ENCODE data around the gene CMYA5. TPM values are rescaled to one million over a fixed set of nuclear protein-coding genes. Genes with fewer than 3 reads are reported as not detected.
A peak's percentile ranks its signal among the peaks of the same experiment; 100 is the strongest.

CMYA5 gene
- total RNA-seq, 1 donor from 2014 or later = 2.7 TPM

- Histone ChIP-seq H3K4me1 (peaks cover 8% of the 10 kb centered on the region), H3K36me3 (no peaks in the 10 kb centered on the region), H3K27ac (no peak overlapping the region), H3K9me3 (no peaks in the 10 kb centered on the region), H3K27me3 (no peaks in the 10 kb centered on the region), H3K4me3 (no peak overlapping the region)
- no peak for DNase-seq
- no peak for ATAC-seq
- intact Hi-C loops (cut with DNase I) = no loop called here
- TF ChIP-seq CTCF (IDR thresholded peaks at IDR 0.05) = no peak
Measured at GRCh38 chr5:79695526-79695925, 5.9 kb downstream of the CMYA5 start.

GRCh38 chr5:79697222-79698170 lies 7.9 kb downstream of the CMYA5 start:
- H3K4me1 ChIP-seq = peaks cover 8% of the 10 kb centered on the region
- ATAC-seq (peak; percentile 63), DNase-seq (no peak)
- no peak overlapping the region for H3K27ac ChIP-seq
- no peak overlapping the region for H3K4me3 ChIP-seq
- intact Hi-C loops (cut with DNase I) = no loop called here
- no peaks in the 10 kb centered on the region for H3K27me3 ChIP-seq
- no peak for TF ChIP-seq CTCF (IDR thresholded peaks at IDR 0.05)
- no peaks in the 10 kb centered on the region for H3K9me3 ChIP-seq
- H3K36me3 ChIP-seq = no peaks in the 10 kb centered on the region

GRCh38 chr5:79699763-79700400 lies 10.2 kb downstream of the CMYA5 start:
- H3K4me1 ChIP-seq = peaks cover 8% of the 10 kb centered on the region
- no peak for TF ChIP-seq CTCF (IDR thresholded peaks at IDR 0.05)
- intact Hi-C loops (cut with DNase I) = no loop called here
- no peak overlapping the region for H3K4me3 ChIP-seq
- ATAC-seq (no peak), DNase-seq (no peak)
- no peaks in the 10 kb centered on the region for H3K9me3 ChIP-seq
- H3K27me3 ChIP-seq = no peaks in the 10 kb centered on the region
- no peak overlapping the region for H3K27ac ChIP-seq
- no peaks in the 10 kb centered on the region for H3K36me3 ChIP-seq

- no peak for DNase-seq
- peak; percentile 38 for TF ChIP-seq CTCF (IDR thresholded peaks at IDR 0.05)
- Histone ChIP-seq H3K9me3 (no peaks in the 10 kb centered on the region), H3K27ac (no peak overlapping the region), H3K36me3 (no peaks in the 10 kb centered on the region), H3K4me3 (no peak overlapping the region), H3K27me3 (no peaks in the 10 kb centered on the region), H3K4me1 (no peaks in the 10 kb centered on the region)
- intact Hi-C loops (cut with DNase I) = no loop called here
- ATAC-seq = no peak
Measured at GRCh38 chr5:79702606-79703380, 13.2 kb downstream of the CMYA5 start.

- no peaks in the 10 kb centered on the region for H3K9me3 ChIP-seq
- ATAC-seq = no peak
- H3K27me3 ChIP-seq = no peaks in the 10 kb centered on the region
- intact Hi-C loops (cut with DNase I) = no loop called here
- H3K4me1 ChIP-seq = no peaks in the 10 kb centered on the region
- H3K4me3 ChIP-seq = no peak overlapping the region
- H3K36me3 ChIP-seq = no peaks in the 10 kb centered on the region
- TF ChIP-seq CTCF (IDR thresholded peaks at IDR 0.05) = no peak
- no peak overlapping the region for H3K27ac ChIP-seq
- DNase-seq = no peak
Measured at GRCh38 chr5:79703381-79703645, 13.7 kb downstream of the CMYA5 start.

All from upper lobe of right lung (tissue), 1 donor.